ENCODE measurements around the gene ABCB1. TPM values are rescaled to one million over a fixed set of nuclear protein-coding genes. Genes with fewer than 3 reads are reported as not detected.

Gene ABCB1
- polyA plus RNA-seq, 1 donor (not counting 4 experiments of a cell fraction or from before 2014, with no cell fraction given), result 0.13 TPM

- Histone ChIP-seq H3K9me1 (ENCODE audit: control insufficient read depth, extremely low read depth, insufficient read depth, low read length) (no peaks in the 10 kb centered on the region), H3K27me3 (ENCODE audit: control insufficient read depth, extremely low read depth, insufficient read depth, low read length) (no peaks in the 10 kb centered on the region), H3K4me2 (ENCODE audit: control insufficient read depth, extremely low read depth, insufficient read depth, low read depth, low read length) (no peak overlapping the region), H3K36me3 (ENCODE audit: control insufficient read depth in 2 of 2, extremely low read depth in 1 of 2, insufficient read depth in 2 of 2, low read length in 2 of 2) (no peaks in the 10 kb centered on the region), H3K4me3 (ENCODE audit: control insufficient read depth in 2 of 3, extremely low read depth in 1 of 3, insufficient read depth in 2 of 3, low read depth in 1 of 3, low read length in 3 of 3) (no peak overlapping the region), H3K79me2 (ENCODE audit: control insufficient read depth, insufficient read depth, low read length) (no peaks in the 10 kb centered on the region), H3K9me3 (ENCODE audit: control insufficient read depth, low read depth, low read length) (no peaks in the 10 kb centered on the region), H4K20me1 (ENCODE audit: control insufficient read depth, extremely low read depth, insufficient read depth, low read length) (no peaks in the 10 kb centered on the region), H2AFZ (ENCODE audit: control insufficient read depth, low read length) (no peak overlapping the region), H3K4me1 (ENCODE audit: control insufficient read depth, extremely low read depth, insufficient read depth, low read length) (no peaks in the 10 kb centered on the region), H3K27ac (ENCODE audit: control insufficient read depth, insufficient read depth, low read length) (no peak overlapping the region), H3K9ac (ENCODE audit: control insufficient read depth, extremely low read depth, insufficient read depth, low read length) (no peak overlapping the region)
- no peak for DNase-seq (ENCODE audit: low read depth, low spot score)
- FAIRE-seq, result no peak
- TF ChIP-seq EZH2 (IDR thresholded peaks at IDR 0.05; ENCODE audit: low read length) (no peak), CTCF (optimal IDR thresholded peaks at IDR 0.05 in 1 of 3, IDR thresholded peaks at IDR 0.05 in 1 of 3, conservative IDR thresholded peaks at IDR 0.05 in 1 of 3; ENCODE audit: extremely low read depth in 1 of 3, insufficient read depth in 2 of 3, low read length in 3 of 3) (no peak)
- dilution Hi-C loops (cut with MboI; ENCODE audit: extremely low pct_ligation_motif_present, low sequenced_read_pairs), result no loop called here
These were observed 140.7 kb downstream of the ABCB1 start for GRCh38 chr7:87459941-87460340.

- Histone ChIP-seq H3K4me2 (ENCODE audit: control insufficient read depth, extremely low read depth, insufficient read depth, low read depth, low read length) (no peak overlapping the region), H3K27ac (ENCODE audit: control insufficient read depth, insufficient read depth, low read length) (no peak overlapping the region), H3K9me1 (ENCODE audit: control insufficient read depth, extremely low read depth, insufficient read depth, low read length) (no peaks in the 10 kb centered on the region), H4K20me1 (ENCODE audit: control insufficient read depth, extremely low read depth, insufficient read depth, low read length) (no peaks in the 10 kb centered on the region), H2AFZ (ENCODE audit: control insufficient read depth, low read length) (no peak overlapping the region), H3K4me3 (ENCODE audit: control insufficient read depth in 2 of 3, extremely low read depth in 1 of 3, insufficient read depth in 2 of 3, low read depth in 1 of 3, low read length in 3 of 3) (no peak overlapping the region), H3K4me1 (ENCODE audit: control insufficient read depth, extremely low read depth, insufficient read depth, low read length) (no peaks in the 10 kb centered on the region), H3K36me3 (ENCODE audit: control insufficient read depth in 2 of 2, extremely low read depth in 1 of 2, insufficient read depth in 2 of 2, low read length in 2 of 2) (no peaks in the 10 kb centered on the region), H3K79me2 (ENCODE audit: control insufficient read depth, insufficient read depth, low read length) (no peaks in the 10 kb centered on the region), H3K9ac (ENCODE audit: control insufficient read depth, extremely low read depth, insufficient read depth, low read length) (no peak overlapping the region), H3K9me3 (ENCODE audit: control insufficient read depth, low read depth, low read length) (no peaks in the 10 kb centered on the region), H3K27me3 (ENCODE audit: control insufficient read depth, extremely low read depth, insufficient read depth, low read length) (no peaks in the 10 kb centered on the region)
- FAIRE-seq, result no peak
- TF ChIP-seq EZH2 (IDR thresholded peaks at IDR 0.05; ENCODE audit: low read length), result no peak
- no peak for TF ChIP-seq CTCF (optimal IDR thresholded peaks at IDR 0.05 in 1 of 3, IDR thresholded peaks at IDR 0.05 in 1 of 3, conservative IDR thresholded peaks at IDR 0.05 in 1 of 3; ENCODE audit: extremely low read depth in 1 of 3, insufficient read depth in 2 of 3, low read length in 3 of 3)
- DNase-seq (ENCODE audit: low read depth, low spot score), result no peak
- dilution Hi-C loops (cut with MboI; ENCODE audit: extremely low pct_ligation_motif_present, low sequenced_read_pairs), result no loop called here
These were observed 142.5 kb downstream of the ABCB1 start for GRCh38 chr7:87458148-87458547.

Data from keratinocyte (primary cell).